Astrocyte (in vitro differentiated cells and primary cell): ENCODE measurements around the gene UNKL. TPM values are rescaled to one million over a fixed set of nuclear protein-coding genes. Genes with fewer than 3 reads are reported as not detected.

ENCODE experiments used
- DNase-seq: peaks from one replicate; pipeline ENCODE4 v3.0.0-alpha.2; 2010; ENCODE audit warnings: low read depth
- FAIRE-seq: peaks from 2 replicates; lab custom pipeline; 2011; peaks lifted over from hg19 to GRCh38; lab: Jason Lieb, UNC
- H2AFZ ChIP-seq: 2 replicates; pipeline ENCODE4 v1.6.0; 2012; ENCODE audit warnings: low read depth, low read length, inconsistent platforms
- H3K27ac ChIP-seq: 2 replicates; pipeline ENCODE4 v1.5.1; 2011; ENCODE audit warnings: low read depth, low read length, inconsistent platforms
- H3K27me3 ChIP-seq: 2 replicates; pipeline ENCODE4 v1.6.0; 2011; ENCODE audit warnings: low read length, inconsistent platforms; ENCODE audit not compliant: insufficient read depth
- H3K36me3 ChIP-seq: 2 replicates; pipeline ENCODE4 v1.5.1; 2011; ENCODE audit warnings: low read length, inconsistent platforms; ENCODE audit not compliant: insufficient read depth
- H3K4me1 ChIP-seq: 2 replicates; pipeline ENCODE4 v1.5.1; 2011; ENCODE audit warnings: low read length, inconsistent platforms; ENCODE audit not compliant: insufficient read depth
- H3K4me2 ChIP-seq: 2 replicates; pipeline ENCODE4 v1.6.0; 2012; ENCODE audit warnings: low read length, inconsistent platforms
- H3K4me3 ChIP-seq: 2 replicates; pipeline ENCODE4 v1.5.1; 2011; ENCODE audit warnings: low read depth, mild to moderate bottlenecking, low read length, inconsistent platforms; ENCODE audit not compliant: insufficient read depth
- H3K79me2 ChIP-seq: 2 replicates; pipeline ENCODE4 v1.6.0; 2012; ENCODE audit warnings: mild to moderate bottlenecking, low read length, inconsistent platforms; ENCODE audit not compliant: insufficient read depth
- H3K9ac ChIP-seq: 2 replicates; pipeline ENCODE4 v1.6.0; 2012; ENCODE audit warnings: mild to moderate bottlenecking, low read length, inconsistent platforms
- H3K9me3 ChIP-seq: 2 replicates; pipeline ENCODE4 v1.5.1; 2012; ENCODE audit warnings: low read depth, mild to moderate bottlenecking, low read length, inconsistent platforms; ENCODE audit not compliant: insufficient read depth
- H4K20me1 ChIP-seq: 2 replicates; pipeline ENCODE4 v1.6.0; 2012; ENCODE audit warnings: low read length, inconsistent platforms; ENCODE audit not compliant: insufficient read depth
- H3K27ac Mint-ChIP-seq: one replicate; pipeline ENCODE4 v1.8.0; 2021; ENCODE audit warnings: mild to moderate bottlenecking, mixed read lengths; ENCODE audit not compliant: unreplicated experiment
- H3K27me3 Mint-ChIP-seq: one replicate; pipeline ENCODE4 v1.8.0; 2021; ENCODE audit warnings: low read depth, mixed read lengths; ENCODE audit not compliant: unreplicated experiment
- H3K36me3 Mint-ChIP-seq: one replicate; pipeline ENCODE4 v1.8.0; 2021; ENCODE audit warnings: low read depth, mixed read lengths; ENCODE audit not compliant: unreplicated experiment
- H3K4me1 Mint-ChIP-seq: one replicate; pipeline ENCODE4 v1.8.0; 2021; ENCODE audit warnings: low read depth, mixed read lengths; ENCODE audit not compliant: unreplicated experiment
- H3K4me3 Mint-ChIP-seq: one replicate; pipeline ENCODE4 v1.8.0; 2021; ENCODE audit warnings: mild to moderate bottlenecking, moderate library complexity, mixed read lengths; ENCODE audit not compliant: unreplicated experiment
- H3K9me3 Mint-ChIP-seq: one replicate; pipeline ENCODE4 v1.8.0; 2021; ENCODE audit warnings: mild to moderate bottlenecking, mixed read lengths; ENCODE audit not compliant: unreplicated experiment
- CTCF ChIP-seq: IDR thresholded peaks from 2 replicates; pipeline ENCODE4 v1.5.1; 2011; ENCODE audit warnings: low read depth, mild to moderate bottlenecking, inconsistent platforms, low read length, moderate library complexity; ENCODE audit not compliant: insufficient read depth
- EZH2 ChIP-seq: IDR thresholded peaks from 2 replicates; pipeline ENCODE4 v1.6.1; 2012; ENCODE audit warnings: mild to moderate bottlenecking, low read length, inconsistent platforms; ENCODE audit not compliant: insufficient read depth
- total RNA-seq: library from RNA; stranded (reverse); gene quantifications from 2 replicates; pipeline ENCODE4 v1.2.1, GENCODE V29; 2021

Gene UNKL
- total RNA-seq, 1 donor from 2014 or later: 10.7 TPM

DNA sequence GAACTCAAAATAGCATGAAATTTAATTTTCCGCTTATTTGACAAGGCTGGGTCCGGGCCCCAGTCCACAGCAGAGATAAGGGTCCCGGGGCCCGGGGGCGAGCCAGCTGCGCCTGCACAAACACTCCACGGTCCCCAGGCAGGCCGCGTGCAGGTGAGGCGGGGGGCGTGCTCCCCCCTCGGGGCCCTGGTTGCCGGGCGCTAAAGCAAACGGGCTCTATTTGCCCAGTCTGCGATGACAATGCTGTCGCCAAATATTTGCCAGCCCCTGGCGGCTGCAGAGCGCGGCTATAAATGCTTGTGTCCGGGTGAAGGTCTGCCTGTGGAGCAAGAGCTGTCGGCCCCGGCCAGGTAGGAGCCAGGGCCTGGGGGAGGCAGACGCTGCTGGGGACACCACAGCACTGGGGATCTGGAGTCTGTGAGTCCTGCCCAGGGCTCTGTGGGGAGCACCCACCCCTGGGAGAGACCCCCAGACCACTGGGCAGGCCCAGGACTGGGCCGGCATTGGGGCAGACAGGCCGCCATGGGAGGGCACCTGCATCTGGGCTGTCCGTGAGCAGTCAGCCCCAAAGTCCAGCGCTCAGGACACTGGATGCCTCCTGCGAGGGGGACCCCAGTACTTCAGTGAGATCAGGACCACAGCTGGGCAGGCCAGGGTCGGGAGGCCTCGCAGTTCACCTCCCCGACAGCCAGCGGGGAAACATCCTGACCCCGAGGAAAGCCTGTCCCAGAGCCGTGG lies 16.4 kb upstream of the UNKL start, which contains the start of gene PERCC1:
Gene PERCC1 (plus strand): TSS at position 320 of the 738 bp plus-strand sequence. CDS start 1,516 bp downstream, outside the sequence.
- FAIRE-seq: no peak
- no peaks in the 10 kb centered on the region for H3K36me3 Mint-ChIP-seq

DNA sequence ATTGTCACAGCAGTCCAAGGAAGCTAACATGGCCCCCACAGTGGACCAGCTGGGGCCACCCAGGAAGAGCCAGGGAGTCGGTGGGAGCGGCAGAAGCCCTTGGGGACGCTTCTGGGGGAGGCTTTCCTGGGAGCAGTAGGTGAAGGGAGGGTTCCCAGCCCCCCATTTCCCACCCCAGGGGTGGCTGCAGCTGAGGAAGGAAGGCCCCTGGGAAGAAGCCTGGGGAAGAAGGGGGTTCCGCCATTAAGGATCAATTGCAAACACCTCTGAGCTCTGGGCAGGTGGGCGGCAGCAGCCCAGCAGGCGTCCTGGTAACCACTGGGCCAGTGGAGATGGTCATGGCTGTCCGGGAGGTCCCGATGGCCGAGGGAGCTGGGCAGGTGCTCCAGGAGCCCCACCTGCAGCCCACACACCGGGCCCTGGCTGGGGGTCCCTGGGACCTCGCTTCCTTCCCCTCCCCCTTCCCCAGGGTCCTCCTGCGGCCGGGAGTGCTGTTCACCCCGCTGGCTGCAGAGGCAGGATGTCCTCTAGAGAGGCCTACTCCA lies 15.8 kb upstream of the UNKL start:
- Histone ChIP-seq H3K4me1 (no peaks in the 10 kb centered on the region), H3K4me3 (no peak overlapping the region), H4K20me1 (no peaks in the 10 kb centered on the region), H3K27me3 (no peaks in the 10 kb centered on the region), H3K9me3 (no peaks in the 10 kb centered on the region), H2AFZ (no peak overlapping the region), H3K27ac (no peak overlapping the region), H3K9ac (no peak overlapping the region), H3K36me3 (no peaks in the 10 kb centered on the region), H3K79me2 (no peaks in the 10 kb centered on the region), H3K4me2 (no peak overlapping the region)
- Mint-ChIP-seq H3K27ac (no peak overlapping the region), H3K36me3 (no peaks in the 10 kb centered on the region), H3K9me3 (no peaks in the 10 kb centered on the region), H3K4me3 (no peak overlapping the region), H3K27me3 (peaks cover 7% of the 10 kb centered on the region), H3K4me1 (no peaks in the 10 kb centered on the region)
- DNase-seq (no peak), FAIRE-seq (no peak)
- no peak for TF ChIP-seq EZH2
- TF ChIP-seq CTCF: no peak

More for the DNA sequence above, 16.4 kb upstream of the UNKL start, which contains the start of gene PERCC1:
- DNase-seq: no peak
- H3K27me3 ChIP-seq: no peaks in the 10 kb centered on the region
- H3K4me2 ChIP-seq: no peak within 1 kb of the TSS
- H3K36me3 ChIP-seq: no peaks in the 10 kb centered on the region
- peaks cover 7% of the 10 kb centered on the region for H3K27me3 Mint-ChIP-seq
- no peaks in the 10 kb centered on the region for H3K79me2 ChIP-seq
- H3K4me3 Mint-ChIP-seq: no peak within 1 kb of the TSS
- H3K4me3 ChIP-seq: no peak within 1 kb of the TSS
- H3K4me1 Mint-ChIP-seq: no peaks in the 10 kb centered on the region
- no peak within 1 kb of the TSS for H3K27ac Mint-ChIP-seq
- H3K9me3 Mint-ChIP-seq: no peaks in the 10 kb centered on the region
- no peak within 1 kb of the TSS for H2AFZ ChIP-seq
- H3K9ac ChIP-seq: no peak within 1 kb of the TSS
- H4K20me1 ChIP-seq: no peaks in the 10 kb centered on the region
- TF ChIP-seq CTCF: no peak
- TF ChIP-seq EZH2: no peak
- H3K27ac ChIP-seq: no peak within 1 kb of the TSS
- H3K9me3 ChIP-seq: no peaks in the 10 kb centered on the region
- no peaks in the 10 kb centered on the region for H3K4me1 ChIP-seq

DNA sequence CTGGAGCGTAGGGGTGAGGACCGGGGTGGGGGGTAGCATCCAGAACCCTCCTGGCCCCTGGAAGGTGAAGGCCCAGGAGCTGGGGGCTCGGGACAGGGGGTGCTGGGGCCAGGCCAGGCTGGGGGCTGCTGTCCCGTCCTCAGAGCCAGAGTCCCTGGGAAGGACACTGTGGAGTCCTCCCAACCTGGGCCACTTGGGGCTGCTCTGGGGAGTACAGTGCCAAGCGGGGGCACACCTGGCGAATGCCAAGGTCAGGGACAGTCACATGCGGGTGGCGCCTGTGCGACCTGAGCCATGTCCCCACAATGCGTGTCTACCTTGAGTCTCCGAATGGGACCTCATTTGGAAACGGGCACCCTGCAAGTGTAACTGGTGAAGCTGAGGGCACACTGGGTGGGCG lies 15.1 kb upstream of the UNKL start:
- H3K4me1 Mint-ChIP-seq: no peaks in the 10 kb centered on the region

More for the DNA sequence above, 15.1 kb upstream of the UNKL start:
- Histone ChIP-seq H3K27ac (no peak overlapping the region), H3K9me3 (no peaks in the 10 kb centered on the region), H4K20me1 (no peaks in the 10 kb centered on the region), H3K9ac (no peak overlapping the region), H3K4me1 (no peaks in the 10 kb centered on the region), H3K4me2 (no peak overlapping the region), H2AFZ (no peak overlapping the region), H3K27me3 (no peaks in the 10 kb centered on the region), H3K36me3 (no peaks in the 10 kb centered on the region), H3K4me3 (no peak overlapping the region), H3K79me2 (no peaks in the 10 kb centered on the region)
- Mint-ChIP-seq H3K4me3 (no peak overlapping the region), H3K36me3 (no peaks in the 10 kb centered on the region), H3K27ac (no peak overlapping the region), H3K9me3 (no peaks in the 10 kb centered on the region), H3K27me3 (peaks cover 7% of the 10 kb centered on the region)
- DNase-seq (no peak), FAIRE-seq (no peak)
- TF ChIP-seq CTCF (no peak), EZH2 (no peak)
